ENCODE measurements around the gene VPS11. TPM values are rescaled to one million over a fixed set of nuclear protein-coding genes. Genes with fewer than 3 reads are reported as not detected.

Gene VPS11
- total RNA-seq, 1 experiment from 2014 or later, result 20.2 TPM

GRCh38 chr11:119067371-119068222 lies at the start of gene VPS11 (continued):
- no peak for TF ChIP-seq ZNF281 (CRISPR knock-in tag; IDR thresholded peaks at IDR 0.05)

DNA sequence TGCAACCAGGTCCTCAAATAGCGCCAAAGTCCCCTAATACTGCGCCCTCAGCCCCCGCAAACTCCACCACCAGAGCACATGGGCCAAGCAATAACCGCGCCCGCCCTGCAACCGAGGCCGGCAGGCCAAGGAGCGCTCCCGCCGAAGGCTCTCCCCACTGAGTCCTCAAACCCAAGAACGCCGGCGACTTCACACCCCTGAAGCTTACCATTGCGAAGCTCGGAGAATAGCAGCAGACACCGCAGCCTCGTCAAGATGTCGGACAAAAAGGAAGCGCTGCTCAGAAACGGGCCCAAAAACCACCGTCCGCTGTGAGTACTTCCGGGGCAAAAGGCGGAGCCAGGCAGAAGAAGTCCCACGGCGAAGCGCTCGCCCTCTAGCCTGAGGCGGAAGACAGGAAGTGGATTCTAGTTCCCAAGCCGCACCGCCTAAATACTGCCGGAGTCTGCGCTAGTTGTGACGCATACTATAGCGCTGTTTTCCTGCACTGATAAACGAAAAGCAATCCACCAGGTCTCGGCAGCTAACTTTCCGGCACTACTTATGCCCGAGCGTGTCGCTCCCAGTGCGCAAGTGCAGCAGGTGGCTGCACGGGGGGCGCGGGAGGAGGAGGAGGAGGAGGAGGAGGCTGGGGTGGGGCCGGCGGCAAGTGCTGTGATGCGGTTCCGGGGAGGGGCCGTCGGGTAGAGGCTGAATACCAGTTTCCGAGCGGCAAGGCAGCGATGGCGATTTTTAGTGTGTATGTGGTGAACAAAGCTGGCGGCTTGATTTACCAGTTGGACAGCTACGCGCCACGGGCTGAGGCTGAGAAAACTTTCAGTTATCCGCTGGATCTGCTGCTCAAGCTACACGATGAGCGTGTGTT lies 49.3 kb upstream of the VPS11 start, which contains the start of the genes RPS25 and TRAPPC4:
TSS of gene RPS25 (minus strand) at position 270 of the 865 bp plus-strand sequence. CDS start at position 211, 59 bp downstream.
TSS of gene TRAPPC4 (plus strand) at position 693 of the 865 bp plus-strand sequence. CDS start at position 723, 30 bp downstream.
- CTCF ChIA-PET, result interaction anchor here (0.9 to 1.6 kb wide), 6 partner anchors 27 to 320 kb away, joined by 3 read pairs; partner anchors contain the start of gene DPAGT1
- Mint-ChIP-seq H3K4me1 (peaks cover 16% of the 10 kb centered on the region), H3K27me3 (ENCODE audit: low read depth) (no peaks in the 10 kb centered on the region; the same call in 1 of the 2 replicates), H3K9me3 (no peaks in the 10 kb centered on the region), H3K4me3 (peak within 1 kb of the TSS; percentile 98), H3K27ac (peak within 1 kb of the TSS; percentile 99), H3K36me3 (peaks cover 66% of the 10 kb centered on the region)
- POLR2A ChIA-PET, result interaction anchor here (0.5 to 1.7 kb wide), 6 partner anchors 11 to 84 kb away, joined by 3 to 7 read pairs (median 4); partner anchors contain the start of genes DPAGT1, HMBS and VPS11
- ATAC-seq (peak; percentile 81), DNase-seq (ENCODE audit: low spot score) (peak; percentile 93)
- 0 out of 2 replicates have a peak, but pooled peaks have one; percentile 23 for TF ChIP-seq PREB (CRISPR knock-in tag; IDR thresholded peaks at IDR 0.05; ENCODE audit: borderline replicate concordance)
- TF ChIP-seq ZBTB21 (CRISPR knock-in tag; IDR thresholded peaks at IDR 0.05; ENCODE audit: borderline replicate concordance), result peak; percentile 25
- TF ChIP-seq FOXP1 (CRISPR knock-in tag; IDR thresholded peaks at IDR 0.05; ENCODE audit: borderline replicate concordance), result peak; percentile 65; the same call in 1 of the 2 replicates
- no peak for TF ChIP-seq HMGA2 (CRISPR knock-in tag; IDR thresholded peaks at IDR 0.05)
- TF ChIP-seq, protein P1, sequence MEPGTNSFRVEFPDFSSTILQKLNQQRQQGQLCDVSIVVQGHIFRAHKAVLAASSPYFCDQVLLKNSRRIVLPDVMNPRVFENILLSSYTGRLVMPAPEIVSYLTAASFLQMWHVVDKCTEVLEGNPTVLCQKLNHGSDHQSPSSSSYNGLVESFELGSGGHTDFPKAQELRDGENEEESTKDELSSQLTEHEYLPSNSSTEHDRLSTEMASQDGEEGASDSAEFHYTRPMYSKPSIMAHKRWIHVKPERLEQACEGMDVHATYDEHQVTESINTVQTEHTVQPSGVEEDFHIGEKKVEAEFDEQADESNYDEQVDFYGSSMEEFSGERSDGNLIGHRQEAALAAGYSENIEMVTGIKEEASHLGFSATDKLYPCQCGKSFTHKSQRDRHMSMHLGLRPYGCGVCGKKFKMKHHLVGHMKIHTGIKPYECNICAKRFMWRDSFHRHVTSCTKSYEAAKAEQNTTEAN (CRISPR knock-in tag; IDR thresholded peaks at IDR 0.05), result no peak
- TF ChIP-seq ESRRA (CRISPR knock-in tag; IDR thresholded peaks at IDR 0.05; ENCODE audit: borderline replicate concordance), result peak; percentile 72; the same call in 1 of the 2 replicates
- 0 out of 2 replicates have a peak, but pooled peaks have one; percentile 24 for TF ChIP-seq NR3C1 (CRISPR knock-in tag; conservative IDR thresholded peaks at IDR 0.05; ENCODE audit: low read depth)
- no peak for TF ChIP-seq PRRX2 (CRISPR knock-in tag; IDR thresholded peaks at IDR 0.05)
- peak; percentile 53; the same call in 1 of the 2 replicates for TF ChIP-seq KAT7 (CRISPR knock-in tag; IDR thresholded peaks at IDR 0.05; ENCODE audit: borderline replicate concordance)
- 0 out of 2 replicates have a peak, but pooled peaks have one; percentile 36 for TF ChIP-seq RELA (CRISPR knock-in tag; IDR thresholded peaks at IDR 0.05; ENCODE audit: borderline replicate concordance)
- TF ChIP-seq MXD4 (CRISPR knock-in tag; IDR thresholded peaks at IDR 0.05; ENCODE audit: borderline replicate concordance), result no peak
- peak; percentile 78; the same call in 1 of the 2 replicates for TF ChIP-seq CREM (CRISPR knock-in tag; IDR thresholded peaks at IDR 0.05)
- TF ChIP-seq CREB1 (CRISPR knock-in tag; IDR thresholded peaks at IDR 0.05), result no peak
- TF ChIP-seq TCF7 (CRISPR knock-in tag; IDR thresholded peaks at IDR 0.05; ENCODE audit: low read depth), result no peak
- peak; percentile 19; the same call in 1 of the 2 replicates for TF ChIP-seq AFF4 (CRISPR knock-in tag; IDR thresholded peaks at IDR 0.05; ENCODE audit: borderline replicate concordance)
- TF ChIP-seq FOXK1 (CRISPR knock-in tag; IDR thresholded peaks at IDR 0.05), result 0 out of 2 replicates have a peak, but pooled peaks have one; percentile 58
- TF ChIP-seq MYBL2 (CRISPR knock-in tag; IDR thresholded peaks at IDR 0.05), result peak; percentile 82; the same call in 1 of the 2 replicates
- 0 out of 2 replicates have a peak, but pooled peaks have one; percentile 65 for TF ChIP-seq JUN (CRISPR knock-in tag; IDR thresholded peaks at IDR 0.05)
- TF ChIP-seq, protein P2, sequence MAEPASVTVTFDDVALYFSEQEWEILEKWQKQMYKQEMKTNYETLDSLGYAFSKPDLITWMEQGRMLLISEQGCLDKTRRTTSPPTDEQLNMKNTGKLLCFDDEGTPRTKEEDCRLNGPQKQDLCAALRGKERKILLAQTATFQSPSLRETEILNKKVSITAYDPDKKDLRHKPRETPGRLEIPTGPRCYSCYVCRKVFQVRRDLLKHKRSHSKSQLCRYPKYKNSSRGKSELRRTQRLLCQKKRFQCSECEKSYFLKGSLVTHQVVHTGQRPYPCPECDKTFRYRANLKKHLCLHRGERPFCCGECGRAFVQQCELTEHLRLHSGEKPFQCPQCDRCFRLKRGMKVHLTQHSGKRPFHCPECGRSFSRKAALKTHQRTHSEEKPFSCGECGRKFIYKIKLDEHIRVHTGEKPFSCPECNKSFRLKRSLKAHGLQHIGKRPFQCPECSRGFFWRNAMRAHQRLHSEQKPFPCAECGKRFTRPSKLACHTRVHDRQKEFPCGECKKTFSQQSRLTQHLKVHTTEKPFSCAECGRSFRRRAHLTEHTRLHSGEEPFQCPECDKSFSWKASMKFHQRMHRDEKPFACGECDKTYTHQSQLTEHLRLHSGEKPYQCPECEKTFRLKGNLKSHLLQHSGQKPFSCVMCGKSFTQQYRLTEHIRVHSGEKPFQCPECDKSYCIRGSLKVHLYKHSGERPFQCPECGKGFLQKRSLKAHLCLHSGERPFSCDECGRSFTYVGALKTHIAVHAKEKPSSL (CRISPR knock-in tag; conservative IDR thresholded peaks at IDR 0.05), result no peak
- TF ChIP-seq ZNF263 (CRISPR knock-in tag; IDR thresholded peaks at IDR 0.05; ENCODE audit: low read depth), result 0 out of 2 replicates have a peak, but pooled peaks have one; percentile 41

All from WTC11 (cell line).